NCI-H748 treated with DMSO at 0.1 percent for 48 hours (cell line): ENCODE results near the gene MSH4.
"Not testable (repeated sequence)": the region's sequence is repeated elsewhere in the genome, so short reads cannot be mapped to it uniquely, and the experiment has no call there.

Experiments
- DNase-seq: peaks from one replicate; lab custom pipeline; 2025; lab: John Stamatoyannopoulos, UW

The MSH4 gene

DNA sequence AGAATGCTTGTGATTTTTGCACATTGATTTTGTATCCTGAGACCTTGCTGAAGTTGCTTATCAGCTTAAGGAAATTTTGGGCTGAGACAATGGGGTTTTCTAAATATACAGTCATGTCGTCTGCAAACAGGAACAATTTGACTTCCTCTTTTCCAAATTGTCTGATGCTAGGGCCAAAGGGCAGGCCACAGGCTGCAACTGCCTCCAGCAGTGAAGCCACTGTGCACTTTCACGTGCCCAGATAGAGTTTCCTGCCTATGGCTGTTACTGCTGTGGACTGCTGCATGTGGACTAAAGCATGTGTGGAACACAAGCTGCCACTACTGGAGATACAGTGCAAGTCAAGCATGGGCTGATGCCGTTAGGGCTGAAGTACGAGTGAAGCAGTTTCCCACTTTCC is 146.4 kb downstream of the MSH4 start:
- not testable (repeated sequence) for DNase-seq

DNA sequence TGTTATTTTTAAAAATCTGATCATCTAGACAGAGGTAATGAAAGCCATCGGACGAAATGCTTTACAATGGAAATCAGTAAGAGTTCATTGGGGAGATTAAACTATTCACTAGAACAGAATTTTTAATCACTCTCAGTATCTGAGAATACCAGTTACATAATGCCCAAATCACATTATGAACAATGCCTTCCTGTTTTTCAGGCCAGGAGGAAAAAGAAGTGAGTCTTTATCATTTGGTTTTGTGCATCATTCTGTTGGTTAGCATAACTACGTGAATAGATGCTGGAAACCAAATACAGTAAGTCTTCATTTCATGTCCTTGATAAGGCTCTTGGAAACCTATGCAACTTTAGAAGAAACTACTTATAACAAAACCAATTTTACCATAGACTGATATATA is 153.5 kb downstream of the MSH4 start:
- DNase-seq, result no peak

DNA sequence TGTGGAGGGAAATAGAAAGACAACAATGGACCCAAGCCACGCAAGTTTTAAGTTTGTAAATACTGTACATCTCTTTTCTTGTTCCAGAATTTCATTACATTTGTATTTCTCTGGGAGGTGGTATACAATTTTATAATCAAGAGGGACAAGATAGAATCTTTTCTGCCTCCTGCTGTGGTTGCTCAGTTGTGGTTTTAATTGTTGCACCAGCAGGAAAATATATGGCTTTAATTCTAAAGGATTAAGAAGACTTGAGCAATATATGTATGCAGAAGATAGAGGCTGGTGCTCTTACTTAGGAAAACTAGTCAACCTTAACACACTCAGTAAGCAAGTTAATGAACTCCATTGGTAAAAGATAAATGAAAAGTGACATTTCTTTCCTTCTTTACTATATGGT is 155.3 kb downstream of the MSH4 start:
- DNase-seq, result no peak

DNA sequence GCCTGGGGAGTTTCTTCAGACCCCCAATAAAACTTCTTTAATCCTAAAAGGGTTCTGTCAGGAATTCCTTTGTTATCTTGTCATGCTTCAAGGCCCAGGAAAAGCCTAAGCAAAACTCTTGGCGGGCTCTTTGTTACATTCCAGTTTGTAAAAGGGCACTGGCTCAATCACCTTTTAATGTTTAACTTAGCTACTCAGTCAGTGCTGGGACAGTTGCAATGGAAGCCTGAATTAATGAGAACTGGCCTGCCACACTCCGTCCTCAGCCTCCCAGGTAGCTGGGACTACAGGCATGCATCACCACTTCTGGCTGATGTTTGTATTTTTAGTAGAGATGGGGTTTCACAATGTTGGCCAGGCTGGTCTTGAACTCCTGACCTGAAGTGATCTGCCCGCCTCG is 156.8 kb downstream of the MSH4 start:
- DNase-seq, result no peak

DNA sequence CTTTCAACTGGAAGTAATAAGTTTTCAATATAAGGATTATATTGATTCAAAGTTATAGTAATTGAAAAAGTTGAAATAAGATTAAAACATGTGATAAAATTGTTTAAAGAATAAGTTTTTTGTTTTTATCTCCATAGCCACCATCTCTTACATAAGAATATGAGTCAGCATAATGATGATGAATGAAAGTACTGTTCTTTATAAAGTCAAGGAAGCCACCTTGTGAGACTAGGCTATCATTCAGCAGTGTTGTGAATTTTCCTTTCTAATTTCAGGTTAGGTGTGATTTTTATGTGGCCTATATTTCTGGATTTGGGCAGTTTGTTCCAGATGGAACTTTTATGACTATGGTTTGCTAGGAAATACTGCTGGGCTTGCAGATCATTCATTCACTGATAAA is 157.9 kb downstream of the MSH4 start:
- DNase-seq, result no peak
